ENCODE results near the gene TBP.

The TBP gene

DNA sequence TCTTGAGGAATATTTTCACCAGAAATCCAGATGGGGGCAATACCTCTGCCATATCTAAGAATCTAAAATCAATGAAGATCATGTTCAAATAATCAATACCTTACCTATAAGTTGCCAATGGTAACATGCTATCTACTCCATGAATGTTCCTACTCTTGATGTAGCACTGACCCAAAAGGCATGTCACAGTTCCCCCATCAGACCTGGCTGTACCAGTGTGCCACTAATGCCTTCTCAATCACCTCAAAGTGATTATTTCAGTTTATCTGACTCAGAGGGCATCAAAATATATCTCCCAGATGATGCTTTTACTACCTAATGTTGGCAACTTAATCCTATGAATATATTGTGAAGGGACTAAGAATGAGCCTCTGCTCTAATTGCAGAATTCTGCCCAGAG is 24.7 kb downstream of the TBP start:
- H3K4me3 ChIP-seq (ENCODE audit: control insufficient read depth, low read depth, low read length), result no peak overlapping the region
- no peak for DNase-seq (ENCODE audit: low read depth)
- TF ChIP-seq, protein P1, sequence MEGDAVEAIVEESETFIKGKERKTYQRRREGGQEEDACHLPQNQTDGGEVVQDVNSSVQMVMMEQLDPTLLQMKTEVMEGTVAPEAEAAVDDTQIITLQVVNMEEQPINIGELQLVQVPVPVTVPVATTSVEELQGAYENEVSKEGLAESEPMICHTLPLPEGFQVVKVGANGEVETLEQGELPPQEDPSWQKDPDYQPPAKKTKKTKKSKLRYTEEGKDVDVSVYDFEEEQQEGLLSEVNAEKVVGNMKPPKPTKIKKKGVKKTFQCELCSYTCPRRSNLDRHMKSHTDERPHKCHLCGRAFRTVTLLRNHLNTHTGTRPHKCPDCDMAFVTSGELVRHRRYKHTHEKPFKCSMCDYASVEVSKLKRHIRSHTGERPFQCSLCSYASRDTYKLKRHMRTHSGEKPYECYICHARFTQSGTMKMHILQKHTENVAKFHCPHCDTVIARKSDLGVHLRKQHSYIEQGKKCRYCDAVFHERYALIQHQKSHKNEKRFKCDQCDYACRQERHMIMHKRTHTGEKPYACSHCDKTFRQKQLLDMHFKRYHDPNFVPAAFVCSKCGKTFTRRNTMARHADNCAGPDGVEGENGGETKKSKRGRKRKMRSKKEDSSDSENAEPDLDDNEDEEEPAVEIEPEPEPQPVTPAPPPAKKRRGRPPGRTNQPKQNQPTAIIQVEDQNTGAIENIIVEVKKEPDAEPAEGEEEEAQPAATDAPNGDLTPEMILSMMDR (conservative IDR thresholded peaks at IDR 0.05; ENCODE audit: control insufficient read depth, insufficient read depth, low read depth, low read length), result no peak

DNA sequence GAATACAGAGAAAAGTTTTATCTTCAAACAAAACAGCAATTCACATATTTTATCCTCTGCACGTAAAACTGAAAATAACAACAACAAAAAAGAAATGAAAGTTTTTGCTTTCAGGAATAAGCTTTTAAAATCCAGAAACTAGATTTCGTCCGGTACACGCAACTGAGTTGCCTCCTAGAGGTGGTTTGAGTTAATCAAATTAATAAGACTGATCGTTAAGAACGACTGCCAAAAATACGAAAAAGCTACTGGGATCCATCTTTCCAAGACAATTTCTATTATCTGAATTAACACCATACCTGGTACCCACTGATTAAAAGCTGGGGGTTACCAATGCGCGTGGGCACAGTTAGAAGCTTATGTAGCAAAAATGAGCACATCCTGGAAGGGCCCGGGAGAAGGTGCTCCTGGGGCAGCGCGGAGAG is 29.6 kb downstream of the TBP start:
- DNase-seq (ENCODE audit: low read depth), result no peak
- TF ChIP-seq, protein P1 (conservative IDR thresholded peaks at IDR 0.05; ENCODE audit: control insufficient read depth, insufficient read depth, low read depth, low read length), result no peak

DNA sequence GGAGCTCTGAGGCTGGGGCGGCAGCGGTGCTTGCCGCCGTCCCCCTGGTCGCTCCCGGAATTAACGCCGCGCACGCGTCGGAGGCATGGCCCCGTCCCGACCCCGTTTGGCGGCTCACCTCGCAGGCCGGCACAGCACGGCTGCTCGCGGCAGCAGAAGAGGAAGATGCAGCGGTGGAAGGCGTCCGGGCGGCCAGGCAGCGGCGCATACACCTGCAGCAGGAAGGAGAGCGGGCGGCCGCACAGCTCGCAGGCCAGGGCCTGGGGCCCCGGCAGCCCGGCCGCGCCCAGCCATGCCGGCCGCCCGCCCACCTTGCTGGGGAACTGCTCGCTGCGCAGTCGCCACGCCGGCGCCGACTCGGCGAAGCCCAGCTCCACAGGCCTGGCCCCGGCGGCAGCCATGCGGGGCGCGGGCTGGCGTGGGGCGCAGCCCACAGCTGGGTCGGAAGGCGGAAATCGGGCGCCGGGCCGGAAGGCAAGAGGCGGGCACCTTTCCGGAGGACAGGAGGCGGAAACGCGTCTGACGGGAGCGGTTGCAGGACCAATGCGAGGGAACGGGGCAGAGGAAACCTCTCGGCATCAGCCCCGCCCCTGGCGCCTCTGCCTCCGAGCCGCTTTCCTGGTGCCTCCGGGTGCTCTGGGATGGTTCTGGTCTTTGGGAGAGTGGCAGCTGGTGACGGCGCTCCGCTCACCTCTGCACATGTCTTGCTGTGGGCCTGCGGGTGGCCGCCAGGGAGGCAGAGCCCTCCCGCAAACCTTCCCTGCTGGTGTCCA is 30.2 kb downstream of the TBP start, which contains the start of gene PDCD2:
Gene PDCD2, minus strand, starts transcription at position 457 of the 773 bp plus-strand sequence. Its CDS starts 56 bp downstream, at position 401.
- TF ChIP-seq, protein P1 (conservative IDR thresholded peaks at IDR 0.05; ENCODE audit: control insufficient read depth, insufficient read depth, low read depth, low read length), result no peak
- DNase-seq (ENCODE audit: low read depth), result peak; percentile 87
- peak within 1 kb of the TSS; percentile 91 for H3K4me3 ChIP-seq (ENCODE audit: control insufficient read depth, low read depth, low read length)

More for the DNA sequence above, 29.6 kb downstream of the TBP start:
- peak overlapping the region; percentile 91 for H3K4me3 ChIP-seq (ENCODE audit: control insufficient read depth, low read depth, low read length)

DNA sequence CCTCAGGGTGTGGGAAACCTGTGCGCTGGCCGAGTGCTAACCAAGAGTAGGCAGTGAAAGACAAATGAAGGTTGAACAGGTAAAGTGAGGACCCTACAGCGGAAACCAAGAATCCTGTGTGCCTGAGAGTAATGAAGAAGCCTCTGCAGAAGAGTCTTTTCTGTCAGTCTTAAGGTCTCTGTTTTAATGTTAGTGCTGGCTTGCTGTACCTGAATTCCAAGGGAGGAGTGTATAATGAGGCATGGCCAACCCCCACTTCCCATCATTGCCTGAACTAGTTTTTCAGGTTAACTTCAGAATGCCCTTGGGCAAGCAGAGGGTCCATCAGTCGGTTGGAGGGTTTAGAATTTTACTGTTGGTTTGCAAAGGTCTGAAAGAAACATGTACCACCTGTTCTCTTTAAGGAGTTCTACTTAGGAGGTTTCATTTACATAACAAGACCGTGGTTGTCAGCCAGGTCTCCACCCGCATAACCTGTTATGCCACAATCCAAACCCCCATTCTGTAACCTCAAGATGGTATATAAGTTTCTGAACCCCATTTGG is 30.9 kb downstream of the TBP start:
- peak overlapping the region; percentile 91 for H3K4me3 ChIP-seq (ENCODE audit: control insufficient read depth, low read depth, low read length)
- DNase-seq (ENCODE audit: low read depth), result no peak
- TF ChIP-seq, protein P1 (conservative IDR thresholded peaks at IDR 0.05; ENCODE audit: control insufficient read depth, insufficient read depth, low read depth, low read length), result no peak

DNA sequence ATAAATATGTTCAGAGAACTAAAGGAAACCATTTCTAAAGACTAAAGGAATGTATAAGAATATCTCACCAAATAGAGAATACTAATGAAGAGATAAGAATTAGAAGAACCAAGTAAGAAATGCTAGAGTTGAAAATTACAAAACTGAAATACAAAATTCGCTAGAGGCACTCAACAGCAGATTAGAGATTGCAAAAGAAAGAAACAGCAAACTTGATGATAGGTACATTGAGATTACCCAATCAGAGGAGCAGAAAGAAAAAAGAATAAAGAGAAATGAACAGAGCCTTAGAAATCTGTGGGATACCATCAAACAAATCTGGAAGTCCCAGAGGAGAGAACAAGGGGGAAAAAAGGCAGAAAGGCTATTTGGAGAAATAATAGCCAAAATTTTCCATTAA is 36.6 kb downstream of the TBP start:
- H3K4me3 ChIP-seq (ENCODE audit: control insufficient read depth, low read depth, low read length), result no peak overlapping the region
- TF ChIP-seq, protein P1 (conservative IDR thresholded peaks at IDR 0.05; ENCODE audit: control insufficient read depth, insufficient read depth, low read depth, low read length), result no peak
- no peak for DNase-seq (ENCODE audit: low read depth)

DNA sequence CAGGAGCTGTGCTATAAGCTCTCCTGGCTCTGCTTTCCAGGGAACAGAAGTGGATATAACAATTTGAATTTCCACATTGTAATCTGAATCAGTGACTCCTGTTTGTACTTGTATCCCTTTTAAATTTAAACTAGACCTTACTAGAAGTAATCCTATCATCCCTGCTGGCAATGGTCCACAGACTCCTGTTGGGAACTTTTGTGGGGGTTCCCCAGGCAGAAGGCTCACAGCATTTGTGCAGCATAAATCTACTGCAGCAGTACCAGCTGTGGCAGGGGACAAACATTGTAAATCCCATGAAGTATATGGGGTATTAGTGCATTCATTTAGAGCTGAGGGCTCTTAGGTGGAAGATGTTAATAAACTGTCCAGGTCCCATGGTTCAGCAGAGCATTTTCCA is 42.3 kb downstream of the TBP start:
- no peak for DNase-seq (ENCODE audit: low read depth)
- TF ChIP-seq, protein P1 (conservative IDR thresholded peaks at IDR 0.05; ENCODE audit: control insufficient read depth, insufficient read depth, low read depth, low read length), result no peak
- no peak overlapping the region for H3K4me3 ChIP-seq (ENCODE audit: control insufficient read depth, low read depth, low read length)

Measured in fibroblast of mammary gland (primary cell).